ENCODE measurements around the gene CDH13.

GRCh38 chr16:83541231-83541630, 914.5 kb downstream of the CDH13 start:
- TF ChIP-seq POLR2AphosphoS5 (IDR thresholded peaks at IDR 0.05; ENCODE audit: low read depth, low read length): no peak
- TF ChIP-seq TAF1 (IDR thresholded peaks at IDR 0.05; ENCODE audit: borderline replicate concordance, insufficient read depth, low read length): no peak
- no peak for TF ChIP-seq SIN3A (IDR thresholded peaks at IDR 0.05; ENCODE audit: borderline replicate concordance, insufficient read depth, low read length)
- TF ChIP-seq REST (IDR thresholded peaks at IDR 0.05; ENCODE audit: insufficient read depth in 1 of 2, low read depth in 2 of 2, low read length in 2 of 2): no peak
- TF ChIP-seq FOXP2 (optimal IDR thresholded peaks at IDR 0.05; ENCODE audit: borderline replicate concordance, extremely low read depth, extremely low read length, insufficient read depth): no peak
